Measurements from ENCODE around the gene C9orf43.

The C9orf43 gene

GRCh38 chr9:113456235-113456634 lies 45.7 kb downstream of the C9orf43 start:
- Histone ChIP-seq H3K36me3 (ENCODE audit: insufficient read depth, low read length) (no peaks in the 10 kb centered on the region), H3K4me1 (ENCODE audit: insufficient read depth, low read length) (peaks cover 18% of the 10 kb centered on the region), H3K9ac (ENCODE audit: low read depth, low read length) (no peak overlapping the region), H3K9me3 (ENCODE audit: control insufficient read depth, insufficient read depth, low read length) (no peaks in the 10 kb centered on the region)

GRCh38 chr9:113461285-113461684 lies 50.7 kb downstream of the C9orf43 start:
- Histone ChIP-seq H3K9ac (ENCODE audit: low read depth, low read length) (no peak overlapping the region), H3K9me3 (ENCODE audit: control insufficient read depth, insufficient read depth, low read length) (no peaks in the 10 kb centered on the region), H3K36me3 (ENCODE audit: insufficient read depth, low read length) (no peaks in the 10 kb centered on the region), H3K4me1 (ENCODE audit: insufficient read depth, low read length) (peaks cover 6% of the 10 kb centered on the region)

DNA sequence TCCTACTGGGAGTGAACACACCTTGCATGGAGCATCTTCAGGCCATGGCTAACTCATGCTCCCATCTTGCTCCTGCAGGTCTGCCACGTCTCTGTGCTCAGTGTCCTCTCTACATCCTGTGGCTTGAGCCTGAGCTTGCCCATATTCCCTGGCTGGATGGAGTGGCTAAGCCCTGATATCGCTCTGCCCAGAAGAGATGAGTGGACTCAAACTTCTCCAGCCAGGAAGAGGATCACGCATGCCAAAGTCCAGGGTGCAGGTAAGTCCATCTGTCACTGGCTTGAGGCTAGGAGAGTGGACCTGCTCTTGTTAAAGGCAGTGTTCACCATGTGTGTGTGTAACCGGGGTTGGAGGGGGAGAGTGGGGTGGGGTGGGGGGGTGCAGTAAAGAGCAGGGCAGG lies 51.4 kb downstream of the C9orf43 start:
- H3K9me3 ChIP-seq (ENCODE audit: control insufficient read depth, insufficient read depth, low read length): no peaks in the 10 kb centered on the region
- H3K9ac ChIP-seq (ENCODE audit: low read depth, low read length): no peak overlapping the region
- peaks cover 5% of the 10 kb centered on the region for H3K4me1 ChIP-seq (ENCODE audit: insufficient read depth, low read length)
- no peaks in the 10 kb centered on the region for H3K36me3 ChIP-seq (ENCODE audit: insufficient read depth, low read length)

GRCh38 chr9:113462781-113463286 lies 52.3 kb downstream of the C9orf43 start:
- no peaks in the 10 kb centered on the region for H3K9me3 ChIP-seq (ENCODE audit: control insufficient read depth, insufficient read depth, low read length)
- H3K36me3 ChIP-seq (ENCODE audit: insufficient read depth, low read length): no peaks in the 10 kb centered on the region
- H3K9ac ChIP-seq (ENCODE audit: low read depth, low read length): peak overlapping the region; percentile 57; the same call in 1 of the 2 replicates
- H3K4me1 ChIP-seq (ENCODE audit: insufficient read depth, low read length): peaks cover 5% of the 10 kb centered on the region

GRCh38 chr9:113463418-113464285 lies 53.1 kb downstream of the C9orf43 start, which contains the start of gene RGS3:
Gene RGS3 (plus strand): TSS chr9:113463727. CDS start chr9:113463803, 76 bp downstream.
- H3K9ac ChIP-seq (ENCODE audit: low read depth, low read length): peak within 1 kb of the TSS; percentile 57
- peaks cover 5% of the 10 kb centered on the region for H3K4me1 ChIP-seq (ENCODE audit: insufficient read depth, low read length)
- no peaks in the 10 kb centered on the region for H3K36me3 ChIP-seq (ENCODE audit: insufficient read depth, low read length)
- no peaks in the 10 kb centered on the region for H3K9me3 ChIP-seq (ENCODE audit: control insufficient read depth, insufficient read depth, low read length)

GRCh38 chr9:113464286-113464660 lies 53.7 kb downstream of the C9orf43 start:
- H3K4me1 ChIP-seq (ENCODE audit: insufficient read depth, low read length): peaks cover 5% of the 10 kb centered on the region
- H3K9me3 ChIP-seq (ENCODE audit: control insufficient read depth, insufficient read depth, low read length): no peaks in the 10 kb centered on the region
- no peaks in the 10 kb centered on the region for H3K36me3 ChIP-seq (ENCODE audit: insufficient read depth, low read length)
- peak overlapping the region; percentile 57; the same call in 1 of the 2 replicates for H3K9ac ChIP-seq (ENCODE audit: low read depth, low read length)

- H3K9me3 ChIP-seq (ENCODE audit: control insufficient read depth, insufficient read depth, low read length): no peaks in the 10 kb centered on the region
- H3K36me3 ChIP-seq (ENCODE audit: insufficient read depth, low read length): no peaks in the 10 kb centered on the region
- H3K4me1 ChIP-seq (ENCODE audit: insufficient read depth, low read length): peaks cover 5% of the 10 kb centered on the region
- no peak overlapping the region for H3K9ac ChIP-seq (ENCODE audit: low read depth, low read length)
Observed at GRCh38 chr9:113465599-113466140, 55.1 kb downstream of the C9orf43 start.

- Histone ChIP-seq H3K9me3 (ENCODE audit: control insufficient read depth, insufficient read depth, low read length) (0 out of 2 replicates have a peak, but pooled peaks cover under 1% of the 10 kb centered on the region), H3K36me3 (ENCODE audit: insufficient read depth, low read length) (no peaks in the 10 kb centered on the region), H3K9ac (ENCODE audit: low read depth, low read length) (no peak overlapping the region), H3K4me1 (ENCODE audit: insufficient read depth, low read length) (peaks cover 11% of the 10 kb centered on the region)
Observed at GRCh38 chr9:113467183-113467582, 56.6 kb downstream of the C9orf43 start.

GRCh38 chr9:113468716-113469448 lies 58.3 kb downstream of the C9orf43 start:
- H3K9me3 ChIP-seq (ENCODE audit: control insufficient read depth, insufficient read depth, low read length): 0 out of 2 replicates have a peak, but pooled peaks cover 2% of the 10 kb centered on the region

GRCh38 chr9:113471143-113471542 lies 60.6 kb downstream of the C9orf43 start:
- H3K4me1 ChIP-seq (ENCODE audit: insufficient read depth, low read length): peaks cover 6% of the 10 kb centered on the region; the same call in 1 of the 2 replicates
- H3K9me3 ChIP-seq (ENCODE audit: control insufficient read depth, insufficient read depth, low read length): 0 out of 2 replicates have a peak, but pooled peaks cover 2% of the 10 kb centered on the region
- peak overlapping the region; percentile 24; the same call in 1 of the 2 replicates for H3K9ac ChIP-seq (ENCODE audit: low read depth, low read length)
- no peaks in the 10 kb centered on the region for H3K36me3 ChIP-seq (ENCODE audit: insufficient read depth, low read length)

More at GRCh38 chr9:113468716-113469448, 58.3 kb downstream of the C9orf43 start:
- Histone ChIP-seq H3K4me1 (ENCODE audit: insufficient read depth, low read length) (peaks cover 6% of the 10 kb centered on the region), H3K9ac (ENCODE audit: low read depth, low read length) (no peak overlapping the region), H3K36me3 (ENCODE audit: insufficient read depth, low read length) (no peaks in the 10 kb centered on the region)

- Histone ChIP-seq H3K36me3 (ENCODE audit: insufficient read depth, low read length) (no peaks in the 10 kb centered on the region), H3K4me1 (ENCODE audit: insufficient read depth, low read length) (peaks cover 6% of the 10 kb centered on the region; the same call in 1 of the 2 replicates), H3K9me3 (ENCODE audit: control insufficient read depth, insufficient read depth, low read length) (0 out of 2 replicates have a peak, but pooled peaks cover 2% of the 10 kb centered on the region), H3K9ac (ENCODE audit: low read depth, low read length) (peak overlapping the region; percentile 24; the same call in 1 of the 2 replicates)
Observed at GRCh38 chr9:113471566-113471965, 61.0 kb downstream of the C9orf43 start.

- Histone ChIP-seq H3K9ac (ENCODE audit: low read depth, low read length) (no peak overlapping the region), H3K36me3 (ENCODE audit: insufficient read depth, low read length) (no peaks in the 10 kb centered on the region), H3K9me3 (ENCODE audit: control insufficient read depth, insufficient read depth, low read length) (0 out of 2 replicates have a peak, but pooled peaks cover 2% of the 10 kb centered on the region), H3K4me1 (ENCODE audit: insufficient read depth, low read length) (peaks cover 6% of the 10 kb centered on the region; the same call in 1 of the 2 replicates)
Observed at GRCh38 chr9:113472199-113472598, 61.7 kb downstream of the C9orf43 start.

DNA sequence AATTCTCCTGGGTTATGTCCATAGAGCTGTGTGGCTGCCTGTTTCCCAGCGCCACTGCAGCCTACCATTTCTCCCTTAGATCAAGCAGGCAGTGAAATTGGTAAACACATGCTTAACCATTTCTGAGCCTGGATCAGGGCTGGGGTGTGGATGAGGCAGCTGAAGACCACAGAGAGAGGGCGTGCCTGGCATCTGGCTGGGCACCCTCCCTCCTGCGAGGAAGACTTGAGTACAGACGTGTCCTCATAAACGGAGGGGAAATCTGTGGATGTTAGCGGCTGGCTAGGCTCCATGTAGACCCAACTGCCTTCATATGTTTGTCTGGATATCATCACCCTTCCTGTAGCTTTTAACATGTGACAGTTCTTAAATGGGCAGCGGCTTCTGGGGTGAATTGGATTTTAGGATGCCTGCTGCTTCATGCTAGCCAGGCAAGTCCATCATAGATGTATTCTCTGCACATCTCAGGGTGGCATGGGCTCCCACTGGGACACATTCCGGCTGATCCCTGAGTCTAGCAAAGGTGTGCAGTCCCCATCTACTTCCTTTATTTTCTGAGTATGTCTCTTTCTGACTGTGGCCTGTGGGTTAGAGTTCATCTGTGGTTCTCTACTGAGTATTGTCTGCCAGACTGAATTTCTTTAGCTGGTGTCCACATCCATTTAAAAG lies 63.9 kb downstream of the C9orf43 start:
- no peak overlapping the region for H3K9ac ChIP-seq (ENCODE audit: low read depth, low read length)
- H3K9me3 ChIP-seq (ENCODE audit: control insufficient read depth, insufficient read depth, low read length): 0 out of 2 replicates have a peak, but pooled peaks cover 2% of the 10 kb centered on the region
- peaks cover 13% of the 10 kb centered on the region; the same call in 1 of the 2 replicates for H3K4me1 ChIP-seq (ENCODE audit: insufficient read depth, low read length)

More for the DNA sequence above, 63.9 kb downstream of the C9orf43 start:
- H3K36me3 ChIP-seq (ENCODE audit: insufficient read depth, low read length): no peaks in the 10 kb centered on the region

Data from ES-I3 (cell line).